Activated naive CD4-positive, alpha-beta T cell treated with anti-CD3 and anti-CD28 coated beads, Interleukin-2, amount 50 U/mL, for 24 hours (primary cell): ENCODE measurements around the gene JSRP1.
A peak's percentile ranks its signal among the peaks of the same experiment; 100 is the strongest.

Experiments used
- H3K27ac Mint-ChIP-seq: one replicate; pipeline ENCODE4 v1.8.0; 2021; ENCODE audit warnings: mild to moderate bottlenecking, mixed read lengths
- H3K27me3 Mint-ChIP-seq: one replicate; pipeline ENCODE4 v1.8.0; 2021; ENCODE audit warnings: mixed read lengths
- H3K36me3 Mint-ChIP-seq: one replicate; pipeline ENCODE4 v1.8.0; 2021; ENCODE audit warnings: mixed read lengths
- H3K4me1 Mint-ChIP-seq: one replicate; pipeline ENCODE4 v1.8.0; 2021; ENCODE audit warnings: mixed read lengths
- H3K4me3 Mint-ChIP-seq: one replicate; pipeline ENCODE4 v1.8.0; 2021; ENCODE audit warnings: mild to moderate bottlenecking, mixed read lengths
- H3K9me3 Mint-ChIP-seq: one replicate; pipeline ENCODE4 v1.8.0; 2021; ENCODE audit warnings: mixed read lengths

The JSRP1 gene

DNA sequence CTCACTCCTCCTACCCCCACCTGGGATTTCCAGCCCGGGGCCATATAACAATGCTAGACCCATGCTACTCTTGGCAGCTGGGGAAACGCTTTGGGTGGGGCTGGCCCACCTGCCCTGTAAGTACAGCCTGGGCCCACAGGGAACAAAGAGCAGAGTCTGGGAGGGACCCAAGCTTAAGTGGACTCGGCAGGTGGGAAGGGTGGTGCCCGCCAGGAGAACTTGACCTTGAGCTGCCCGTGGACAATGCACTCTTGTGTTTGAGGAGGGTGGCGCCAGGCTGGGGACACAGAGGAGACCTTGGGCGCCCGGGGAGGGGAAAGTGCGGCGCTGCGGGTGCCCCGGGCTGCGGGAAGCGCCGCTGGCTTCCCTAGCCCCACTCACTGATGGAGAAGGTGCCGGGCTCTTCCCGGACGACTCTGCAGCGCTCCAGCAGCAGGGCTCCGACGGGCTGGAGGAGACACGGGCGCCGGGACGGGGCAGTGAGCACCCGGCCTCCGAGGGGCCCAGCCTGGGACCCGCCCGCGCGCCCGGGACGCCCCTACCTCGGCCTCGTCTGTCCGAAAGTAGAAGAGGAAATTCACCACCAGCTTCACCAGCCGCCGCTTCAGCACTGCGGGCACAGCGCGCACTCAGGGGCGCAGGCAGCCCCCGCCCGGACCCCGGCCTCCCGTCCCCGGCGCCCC lies 20.7 kb downstream of the JSRP1 start:
- Mint-ChIP-seq H3K4me3 (peak overlapping the region; percentile 97), H3K36me3 (peaks cover 13% of the 10 kb centered on the region), H3K4me1 (peaks cover 47% of the 10 kb centered on the region)

GRCh38 chr19:2234996-2235380 lies 21.2 kb downstream of the JSRP1 start:
- Mint-ChIP-seq H3K4me1 (peaks cover 42% of the 10 kb centered on the region), H3K27me3 (no peaks in the 10 kb centered on the region), H3K36me3 (peaks cover 13% of the 10 kb centered on the region), H3K9me3 (no peaks in the 10 kb centered on the region), H3K27ac (peak overlapping the region; percentile 92), H3K4me3 (peak overlapping the region; percentile 97)

More for the DNA sequence above, 20.7 kb downstream of the JSRP1 start:
- peak overlapping the region; percentile 92 for H3K27ac Mint-ChIP-seq
- H3K27me3 Mint-ChIP-seq, result no peaks in the 10 kb centered on the region
- H3K9me3 Mint-ChIP-seq, result no peaks in the 10 kb centered on the region

- no peaks in the 10 kb centered on the region for H3K27me3 Mint-ChIP-seq
- H3K9me3 Mint-ChIP-seq, result no peaks in the 10 kb centered on the region
- peak overlapping the region; percentile 97 for H3K4me3 Mint-ChIP-seq
- H3K4me1 Mint-ChIP-seq, result peaks cover 30% of the 10 kb centered on the region
- H3K27ac Mint-ChIP-seq, result no peak overlapping the region
- H3K36me3 Mint-ChIP-seq, result peaks cover 9% of the 10 kb centered on the region
Measured at GRCh38 chr19:2233601-2234280, 22.5 kb downstream of the JSRP1 start.

GRCh38 chr19:2232286-2233151 lies 23.7 kb downstream of the JSRP1 start:
- Mint-ChIP-seq H3K4me1 (peaks cover 18% of the 10 kb centered on the region), H3K9me3 (no peaks in the 10 kb centered on the region), H3K27me3 (no peaks in the 10 kb centered on the region), H3K4me3 (no peak overlapping the region), H3K27ac (peak overlapping the region; percentile 55), H3K36me3 (peaks cover 3% of the 10 kb centered on the region)

GRCh38 chr19:2231621-2232221 lies 24.5 kb downstream of the JSRP1 start:
- Mint-ChIP-seq H3K4me1 (peaks cover 16% of the 10 kb centered on the region), H3K27me3 (no peaks in the 10 kb centered on the region), H3K4me3 (no peak overlapping the region), H3K27ac (peak overlapping the region; percentile 8), H3K36me3 (peaks cover 3% of the 10 kb centered on the region), H3K9me3 (no peaks in the 10 kb centered on the region)

DNA sequence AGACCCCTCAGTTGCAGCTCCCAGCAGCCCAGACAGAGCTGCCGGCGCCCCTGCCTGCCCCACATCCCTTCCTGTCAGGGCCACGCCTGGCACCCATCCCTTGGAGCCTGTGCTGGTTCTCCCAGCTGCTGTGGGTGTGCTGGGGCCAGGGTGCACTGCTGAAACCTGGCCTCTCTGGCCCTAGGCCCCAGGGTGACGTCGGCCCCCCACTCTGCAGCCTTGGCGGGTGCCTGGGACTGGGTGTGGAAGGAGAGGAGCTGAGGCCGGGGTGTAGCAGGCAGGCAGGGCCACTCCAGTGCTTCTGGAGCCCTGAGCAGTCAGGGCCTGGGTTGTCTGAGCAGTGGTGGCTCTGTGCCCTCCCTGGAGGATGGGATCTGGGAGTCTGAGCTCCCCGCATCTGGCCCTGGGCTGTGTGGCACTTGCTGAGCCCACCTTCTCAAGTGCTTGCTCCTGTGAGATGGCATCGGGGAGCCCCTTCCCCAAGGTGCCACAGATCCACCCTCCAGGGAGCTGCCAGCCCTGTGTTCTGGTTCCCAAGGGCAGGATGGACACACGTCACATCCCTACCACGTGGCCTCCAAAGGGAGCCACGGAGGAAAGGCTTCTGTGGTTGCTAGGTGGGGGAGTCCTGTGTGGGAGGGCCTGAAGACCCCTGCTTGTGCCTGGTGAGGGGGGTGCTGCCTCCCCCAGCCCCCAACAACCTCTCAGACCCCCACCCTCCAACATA lies 25.2 kb downstream of the JSRP1 start:
- peaks cover 1% of the 10 kb centered on the region for H3K36me3 Mint-ChIP-seq
- no peak overlapping the region for H3K27ac Mint-ChIP-seq
- no peak overlapping the region for H3K4me3 Mint-ChIP-seq
- H3K9me3 Mint-ChIP-seq, result no peaks in the 10 kb centered on the region
- H3K4me1 Mint-ChIP-seq, result peaks cover 14% of the 10 kb centered on the region
- H3K27me3 Mint-ChIP-seq, result no peaks in the 10 kb centered on the region

DNA sequence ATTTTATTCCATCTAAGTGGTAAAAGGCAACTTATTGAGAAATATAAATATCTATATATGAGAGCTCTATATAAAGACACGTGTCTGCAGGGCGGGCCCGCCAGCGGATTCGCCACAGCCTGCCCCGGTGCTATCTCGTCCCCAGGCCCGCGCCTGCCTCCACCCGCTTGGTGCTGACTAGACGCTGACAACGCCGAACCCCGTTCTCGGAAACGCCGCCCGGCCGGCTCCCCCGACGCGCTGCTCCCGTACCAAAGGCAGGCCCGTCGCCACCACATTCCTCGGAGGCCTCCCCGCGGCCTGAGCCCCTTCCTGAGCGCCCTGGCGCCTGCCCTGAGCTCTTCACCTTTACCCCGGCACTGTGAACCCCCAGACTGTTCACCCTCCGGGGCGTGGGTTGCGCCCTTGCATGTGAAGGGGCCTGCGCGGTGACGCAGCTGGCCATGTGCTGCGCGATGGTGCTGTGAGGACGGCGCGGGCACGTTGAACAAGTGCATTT lies 26.1 kb downstream of the JSRP1 start:
- Mint-ChIP-seq H3K4me3 (no peak overlapping the region), H3K4me1 (peaks cover 11% of the 10 kb centered on the region)

GRCh38 chr19:2229103-2230032 lies 26.8 kb downstream of the JSRP1 start:
- no peaks in the 10 kb centered on the region for H3K9me3 Mint-ChIP-seq
- H3K27ac Mint-ChIP-seq, result peak overlapping the region; percentile 70
- no peak overlapping the region for H3K4me3 Mint-ChIP-seq
- H3K36me3 Mint-ChIP-seq, result peaks cover 1% of the 10 kb centered on the region
- H3K27me3 Mint-ChIP-seq, result no peaks in the 10 kb centered on the region
- peaks cover 5% of the 10 kb centered on the region for H3K4me1 Mint-ChIP-seq

More for the DNA sequence above, 26.1 kb downstream of the JSRP1 start:
- no peaks in the 10 kb centered on the region for H3K27me3 Mint-ChIP-seq
- no peak overlapping the region for H3K27ac Mint-ChIP-seq
- peaks cover 1% of the 10 kb centered on the region for H3K36me3 Mint-ChIP-seq
- H3K9me3 Mint-ChIP-seq, result no peaks in the 10 kb centered on the region

DNA sequence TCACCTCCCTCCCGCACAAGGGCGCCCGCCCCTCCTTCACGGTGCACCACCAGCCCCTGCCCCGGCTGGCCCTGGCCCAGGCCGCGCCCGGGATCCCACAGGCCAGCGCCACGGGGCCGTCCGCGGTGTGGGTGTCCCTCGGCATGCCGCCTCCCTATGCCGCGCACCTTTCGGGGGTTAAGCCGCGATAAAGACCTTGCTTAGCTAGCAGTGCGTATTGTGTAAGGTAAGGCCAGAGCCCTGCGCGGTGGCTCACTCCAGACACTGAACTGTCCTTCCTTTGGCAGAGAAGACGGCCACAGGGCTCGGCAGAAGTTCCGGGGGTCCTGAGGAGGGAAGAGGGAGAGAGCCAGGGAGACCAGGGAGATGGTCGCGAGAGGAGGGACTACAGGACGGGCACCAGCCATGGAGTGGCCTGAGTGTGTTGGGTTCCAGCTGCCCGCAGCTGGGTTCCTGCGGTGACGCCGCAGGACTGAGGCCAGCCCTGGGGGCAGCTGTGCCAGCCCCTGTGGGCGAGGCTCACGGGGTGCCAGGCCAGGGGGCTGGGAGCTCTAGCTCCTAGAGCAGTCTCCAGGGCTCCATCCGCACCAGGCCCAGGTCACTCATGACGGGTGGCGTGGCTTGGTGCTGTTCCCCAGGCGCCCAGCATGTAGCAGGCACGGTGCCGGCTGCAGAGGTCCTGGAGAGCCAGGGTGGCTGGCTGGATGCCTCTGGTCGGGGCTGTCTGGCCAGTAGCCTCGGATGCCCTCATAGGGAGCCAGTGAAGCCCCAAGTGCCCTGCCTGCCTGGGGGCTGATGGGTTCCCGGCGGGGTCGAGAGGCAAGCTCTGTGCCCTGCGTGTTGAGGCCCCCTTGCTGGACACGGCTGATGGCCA lies 27.8 kb downstream of the JSRP1 start:
- H3K27me3 Mint-ChIP-seq, result no peaks in the 10 kb centered on the region
- H3K9me3 Mint-ChIP-seq, result no peaks in the 10 kb centered on the region
- H3K4me3 Mint-ChIP-seq, result no peak overlapping the region
- peak overlapping the region; percentile 70 for H3K27ac Mint-ChIP-seq
- no peaks in the 10 kb centered on the region for H3K4me1 Mint-ChIP-seq
- H3K36me3 Mint-ChIP-seq, result peaks cover 1% of the 10 kb centered on the region

- Mint-ChIP-seq H3K36me3 (peaks cover 1% of the 10 kb centered on the region), H3K27me3 (no peaks in the 10 kb centered on the region), H3K4me1 (no peaks in the 10 kb centered on the region), H3K4me3 (no peak overlapping the region), H3K27ac (no peak overlapping the region), H3K9me3 (no peaks in the 10 kb centered on the region)
Measured at GRCh38 chr19:2227415-2228156, 28.6 kb downstream of the JSRP1 start.

- Mint-ChIP-seq H3K36me3 (peaks cover 1% of the 10 kb centered on the region), H3K4me3 (no peak overlapping the region), H3K27me3 (no peaks in the 10 kb centered on the region), H3K27ac (no peak overlapping the region), H3K9me3 (no peaks in the 10 kb centered on the region), H3K4me1 (no peaks in the 10 kb centered on the region)
Measured at GRCh38 chr19:2226840-2227360, 29.3 kb downstream of the JSRP1 start.

DNA sequence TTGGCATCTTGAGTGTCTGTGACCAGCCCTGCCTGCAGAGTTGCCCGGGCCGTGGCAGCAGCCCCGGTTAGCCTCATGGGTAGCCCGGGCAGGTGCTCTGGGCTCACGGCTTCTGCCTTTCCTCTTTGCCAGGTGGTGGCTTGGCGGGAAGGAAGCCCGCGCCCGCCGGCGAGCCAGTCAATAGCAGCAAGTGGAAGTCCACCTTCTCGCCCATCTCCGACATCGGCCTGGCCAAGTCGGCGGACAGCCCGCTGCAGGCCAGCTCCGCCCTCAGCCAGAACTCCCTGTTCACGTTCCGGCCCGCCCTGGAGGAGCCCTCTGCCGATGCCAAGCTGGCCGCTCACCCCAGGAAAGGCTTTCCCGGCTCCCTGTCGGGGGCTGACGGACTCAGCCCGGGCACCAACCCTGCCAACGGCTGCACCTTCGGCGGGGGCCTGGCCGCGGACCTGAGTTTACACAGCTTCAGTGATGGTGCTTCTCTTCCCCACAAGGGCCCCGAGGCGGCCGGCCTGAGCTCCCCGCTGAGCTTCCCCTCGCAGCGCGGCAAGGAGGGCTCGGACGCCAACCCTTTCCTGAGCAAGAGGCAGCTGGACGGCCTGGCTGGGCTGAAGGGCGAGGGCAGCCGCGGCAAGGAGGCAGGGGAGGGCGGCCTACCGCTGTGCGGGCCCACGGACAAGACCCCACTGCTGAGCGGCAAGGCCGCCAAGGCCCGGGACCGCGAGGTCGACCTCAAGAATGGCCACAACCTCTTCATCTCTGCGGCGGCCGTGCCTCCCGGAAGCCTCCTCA lies 30.0 kb downstream of the JSRP1 start:
- Mint-ChIP-seq H3K27ac (no peak overlapping the region), H3K27me3 (no peaks in the 10 kb centered on the region), H3K36me3 (peaks cover 1% of the 10 kb centered on the region), H3K4me1 (no peaks in the 10 kb centered on the region), H3K9me3 (no peaks in the 10 kb centered on the region), H3K4me3 (no peak overlapping the region)
